Hematopoietic multipotent progenitor cell treated with erythropoietin and hydrocortisone succinate and interleukin-3 and kit ligand, for 8 days (in vitro differentiated cells): ENCODE results near the gene BAK1.
"Not testable (repeated sequence)": the region's sequence is repeated elsewhere in the genome, so short reads cannot be mapped to it uniquely, and the experiment has no call there.

ENCODE experiments used
- DNase-seq: peaks from one replicate; pipeline ENCODE4 v3.0.0-alpha.2; 2015

The BAK1 gene

DNA sequence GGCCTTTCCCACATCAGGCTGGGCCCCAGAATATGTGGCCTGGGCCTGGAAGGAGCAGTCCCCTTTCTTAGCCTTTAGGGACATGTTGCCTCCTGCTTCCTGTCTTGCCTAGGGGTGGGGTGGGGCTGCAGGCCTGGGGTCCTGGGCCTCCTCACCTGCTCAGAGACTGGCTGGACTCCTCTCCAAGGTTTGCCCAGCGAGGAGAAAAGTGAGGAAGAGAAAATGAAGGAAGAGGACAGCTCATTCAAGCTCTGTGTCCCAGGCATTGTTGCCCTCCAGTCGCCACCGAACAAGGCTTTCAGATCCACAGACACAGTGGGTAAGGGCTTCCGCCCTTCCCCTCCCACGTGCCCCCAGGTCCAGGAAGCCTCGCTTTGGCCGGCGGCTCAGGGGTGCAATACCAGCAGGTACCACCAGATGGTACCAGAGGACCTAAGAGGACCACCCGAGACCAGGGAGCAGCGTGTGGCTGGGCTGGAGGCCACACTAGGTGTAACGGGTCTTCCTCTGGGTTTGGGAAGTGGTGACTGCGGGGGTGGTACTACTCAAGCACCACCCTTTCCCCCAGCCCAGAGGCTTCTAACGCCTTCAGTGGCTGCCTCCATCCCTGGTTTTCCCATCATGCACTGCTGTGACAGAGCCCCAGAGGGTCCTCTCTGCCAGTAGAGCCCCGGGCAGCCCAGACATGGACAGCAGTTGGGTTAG is 5.5 kb upstream of the BAK1 start:
- DNase-seq, result peak; percentile 81

DNA sequence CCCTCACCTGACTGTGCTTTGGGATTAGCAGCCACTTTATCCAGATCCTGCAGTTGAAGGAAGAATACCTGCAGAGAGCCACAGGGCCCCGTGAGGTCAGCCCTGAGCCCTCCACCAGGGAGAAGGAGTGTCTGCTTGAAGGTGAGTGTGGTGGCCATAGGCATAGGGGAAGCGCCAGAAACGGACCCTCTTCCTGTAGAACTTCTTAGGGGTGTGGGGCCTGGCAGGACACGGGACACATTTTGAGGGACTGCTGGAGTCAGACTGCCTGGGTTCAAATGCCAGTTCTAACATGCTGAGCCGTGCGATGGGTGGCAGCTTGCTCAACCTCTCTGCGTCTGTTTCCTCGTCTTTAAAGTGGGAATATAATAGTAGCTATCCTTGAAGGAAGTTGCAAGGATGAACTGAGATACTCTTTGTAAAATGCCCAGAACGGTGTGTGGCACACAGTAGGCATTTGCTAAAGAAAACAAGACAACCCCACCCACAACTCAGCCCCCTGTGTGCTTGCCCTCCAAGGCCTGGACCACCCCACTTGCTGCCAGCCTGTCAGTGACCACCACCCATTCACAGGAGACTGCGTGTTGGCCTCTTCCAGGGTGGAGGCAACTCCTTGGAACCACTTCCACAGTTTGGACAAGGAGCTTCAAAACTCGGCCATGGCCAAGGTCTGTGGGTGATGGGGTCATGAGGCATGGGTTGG is 4.8 kb upstream of the BAK1 start:
- DNase-seq, result no peak

DNA sequence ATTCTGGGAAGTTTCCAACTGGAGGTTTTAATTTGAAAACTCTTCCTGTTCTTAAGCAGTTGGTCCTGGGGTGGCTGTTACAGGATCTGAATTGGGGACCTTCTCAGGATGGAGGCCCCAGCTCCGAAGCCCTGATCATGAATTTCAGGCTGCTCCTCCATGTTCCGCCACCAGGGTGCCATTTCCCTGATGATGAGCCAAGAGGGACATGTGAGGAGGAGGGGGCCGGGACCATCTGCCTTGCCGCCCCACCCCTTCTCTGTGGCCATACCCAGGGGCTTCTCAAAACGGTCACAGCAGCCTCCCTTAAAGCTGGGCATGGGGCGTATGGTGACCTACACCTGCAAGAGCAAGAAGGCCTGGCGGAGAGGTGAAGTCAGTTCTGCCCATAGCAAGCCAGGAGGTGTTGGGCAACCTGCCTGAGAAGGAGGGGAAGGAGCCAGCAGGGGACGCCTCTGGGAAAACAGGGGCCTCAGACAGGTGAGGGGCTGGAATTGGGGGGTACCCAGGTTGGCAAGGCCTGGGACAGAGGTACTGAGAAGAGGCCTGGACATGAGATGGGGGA is 3.6 kb upstream of the BAK1 start:
- no peak for DNase-seq

DNA sequence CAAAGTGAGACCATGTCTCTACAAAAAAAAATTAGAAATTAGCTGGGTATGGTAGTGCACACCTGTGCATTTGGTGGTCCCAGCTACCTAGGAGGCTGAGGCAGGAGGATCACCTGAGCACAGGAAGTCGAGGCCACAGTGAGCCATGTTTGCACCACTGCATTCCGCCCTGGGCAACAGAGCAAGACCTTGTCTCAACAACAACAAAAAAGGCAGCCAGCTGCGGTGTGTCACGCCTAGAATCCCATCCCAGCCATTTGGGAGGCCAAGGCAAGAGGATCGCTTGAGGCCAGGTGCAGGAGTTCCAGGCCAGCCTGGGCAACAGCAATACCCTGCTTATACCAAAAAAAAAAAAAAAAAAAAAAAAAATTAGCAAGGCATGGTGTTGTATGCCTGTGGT is 1.1 kb upstream of the BAK1 start:
- DNase-seq, result no peak

DNA sequence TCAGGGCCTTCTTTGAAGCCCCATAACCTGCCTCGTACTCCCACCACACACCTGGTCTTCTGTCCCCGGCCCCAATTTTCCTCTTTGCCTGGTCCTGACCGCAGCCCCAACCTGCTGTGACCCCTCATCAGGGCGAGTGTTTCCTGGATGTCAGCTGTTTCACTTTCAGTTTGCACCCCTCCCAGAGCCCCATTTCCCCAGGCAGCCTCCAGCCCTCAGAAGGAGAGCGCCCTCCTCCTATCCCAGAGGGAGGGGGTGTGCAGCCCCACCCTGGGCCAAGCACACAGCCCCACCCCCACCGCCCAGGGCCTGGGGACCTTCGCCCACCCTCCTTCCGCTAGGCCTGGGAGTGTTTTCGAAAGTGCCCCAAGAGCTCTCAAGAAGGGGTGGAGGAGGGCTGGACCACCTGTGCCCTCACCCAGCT is 1.5 kb downstream of the BAK1 start:
- peak; percentile 54 for DNase-seq

DNA sequence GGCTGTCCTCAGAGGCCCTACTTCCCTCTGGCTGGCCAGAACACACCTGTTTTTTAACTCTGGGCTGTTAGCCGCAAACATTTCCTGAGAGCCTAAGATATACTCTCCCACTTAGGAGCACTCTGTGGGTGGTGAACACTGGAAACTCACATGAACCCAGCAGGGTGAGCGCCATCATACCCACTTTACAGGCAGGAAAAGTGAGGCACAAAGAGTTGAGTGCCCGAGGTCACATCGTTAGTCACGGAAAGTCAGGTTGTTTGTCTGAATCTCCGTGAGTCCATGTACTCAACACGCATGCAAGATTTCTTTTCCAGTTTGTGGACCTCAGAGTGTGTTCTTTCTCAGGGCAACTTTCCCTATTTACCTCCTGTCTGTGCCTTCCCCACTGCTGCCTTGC is 1.9 kb downstream of the BAK1 start:
- DNase-seq, result peak; percentile 7

GRCh38 chr6:33577718-33578117 is 2.4 kb downstream of the BAK1 start:
- peak; percentile 44 for DNase-seq

GRCh38 chr6:33577106-33577535 is 3.0 kb downstream of the BAK1 start:
- DNase-seq, result peak; percentile 84

- no peak for DNase-seq
Measured at GRCh38 chr6:33576668-33577067, 3.4 kb downstream of the BAK1 start.

GRCh38 chr6:33575211-33575610 is 4.9 kb downstream of the BAK1 start:
- DNase-seq, result no peak

GRCh38 chr6:33571637-33572316 is 8.3 kb downstream of the BAK1 start:
- DNase-seq, result no peak

DNA sequence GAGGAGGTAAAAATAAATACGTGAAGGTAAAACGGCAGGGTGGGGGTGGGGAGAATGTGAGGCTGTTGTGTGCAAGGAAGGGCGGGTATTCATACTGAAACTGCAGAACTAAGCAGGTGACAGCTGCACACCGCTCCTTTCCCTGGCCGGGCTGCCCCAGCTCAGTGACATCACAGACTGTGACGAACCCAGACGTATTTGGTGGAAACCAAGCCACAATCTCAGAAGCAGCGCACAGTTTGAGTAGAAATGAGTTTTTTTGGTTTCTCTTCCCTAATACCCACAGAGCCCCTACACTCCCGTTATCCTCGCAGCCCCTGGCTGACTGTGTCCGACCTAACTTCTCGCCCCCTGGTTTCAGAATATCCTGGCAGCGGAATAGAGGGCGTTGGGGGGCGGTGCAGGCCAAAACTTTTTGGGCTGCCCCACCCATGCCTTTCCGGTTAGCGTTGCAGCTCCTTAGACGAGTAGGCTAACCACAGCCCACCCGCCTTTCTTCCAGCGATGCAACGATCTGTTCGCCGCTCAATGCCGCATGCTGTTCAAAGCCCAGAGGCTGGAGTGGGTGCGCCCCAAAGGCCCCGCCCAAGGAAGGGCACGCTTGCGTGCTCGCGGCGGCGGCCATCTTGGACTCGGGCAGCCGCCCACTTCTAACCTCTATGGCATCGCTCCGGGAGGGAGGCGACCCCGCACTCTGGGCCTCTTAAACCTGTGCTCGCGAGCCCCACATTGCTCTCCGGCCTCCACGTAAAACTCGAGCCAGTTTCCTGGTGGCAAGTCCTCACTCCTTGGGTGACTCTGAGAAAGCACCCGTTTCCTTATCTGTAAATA is 9.1 kb downstream of the BAK1 start:
- DNase-seq, result peak; percentile 94

GRCh38 chr6:33568826-33569570 is 11.1 kb downstream of the BAK1 start:
- DNase-seq, result no peak

DNA sequence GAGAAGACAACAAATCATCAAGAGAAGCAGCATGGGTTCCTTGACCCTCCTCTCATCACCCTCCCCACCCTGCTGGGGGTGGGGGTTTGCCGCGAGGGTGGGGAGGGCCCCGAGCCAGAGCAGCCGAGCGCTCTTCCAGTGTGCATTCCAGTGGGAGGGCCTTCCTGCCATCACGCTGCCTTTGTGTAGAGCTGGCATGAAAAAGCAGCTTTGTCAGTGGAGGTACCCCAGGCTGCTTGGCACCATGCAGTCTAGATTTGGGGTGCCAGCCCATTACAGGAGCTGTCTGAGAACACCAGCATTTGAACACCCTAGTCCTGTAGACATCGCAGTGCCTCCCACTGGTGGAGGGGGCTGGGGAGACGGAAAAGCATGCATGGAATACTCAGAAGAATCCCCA is 12.2 kb downstream of the BAK1 start:
- DNase-seq, result no peak

- DNase-seq, result no peak
Measured at GRCh38 chr6:33566182-33567084, 13.6 kb downstream of the BAK1 start.

- no peak for DNase-seq
Measured at GRCh38 chr6:33558801-33559200, 21.3 kb downstream of the BAK1 start.

- DNase-seq, result no peak
Measured at GRCh38 chr6:33557376-33557775, 22.7 kb downstream of the BAK1 start.

GRCh38 chr6:33552883-33553282 is 27.2 kb downstream of the BAK1 start:
- not testable (repeated sequence) for DNase-seq

DNA sequence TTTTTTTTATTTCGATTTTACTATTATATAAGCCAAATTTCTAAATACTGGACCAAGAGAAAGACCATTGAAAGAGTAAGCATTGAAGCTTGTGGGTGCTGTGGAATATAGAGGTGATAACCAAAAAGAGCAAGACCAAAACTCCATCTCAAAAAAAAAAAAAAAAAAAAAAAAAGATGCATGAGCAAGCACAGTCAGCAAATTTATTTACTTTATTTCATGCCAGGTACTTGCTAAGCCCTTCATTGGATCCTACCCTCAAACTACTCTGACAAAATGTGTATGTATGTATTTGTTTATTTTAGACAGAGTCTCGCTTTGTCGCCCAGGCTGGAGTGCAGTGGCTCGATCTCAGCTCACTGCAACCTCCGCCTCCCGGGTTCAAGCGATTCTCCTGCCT is 27.8 kb downstream of the BAK1 start:
- no peak for DNase-seq

- DNase-seq, result no peak
Measured at GRCh38 chr6:33551538-33551937, 28.5 kb downstream of the BAK1 start.

DNA sequence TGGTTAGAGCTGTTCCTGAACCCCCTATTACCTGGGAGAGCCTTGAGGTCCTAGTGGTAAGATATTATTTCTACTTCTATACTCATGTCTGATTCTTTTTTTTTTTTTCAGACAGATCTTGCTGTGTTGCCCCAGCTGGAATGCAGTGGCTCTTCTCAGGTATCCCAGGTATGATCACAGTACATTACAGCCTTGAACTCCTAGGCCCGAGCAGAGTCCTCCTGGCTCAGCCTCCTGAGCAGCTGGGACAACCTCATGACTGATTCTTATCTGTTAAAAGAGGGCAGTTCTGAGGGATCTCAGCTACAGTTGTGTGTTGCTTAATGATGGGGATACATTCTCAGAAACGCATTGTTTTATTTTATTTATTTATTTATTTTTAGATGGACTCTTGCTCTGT is 30.2 kb downstream of the BAK1 start:
- DNase-seq, result no peak
